ENCODE data around the gene PLOD3.
A peak's percentile ranks its signal among the peaks of the same experiment; 100 is the strongest.

PLOD3 gene

GRCh38 chr7:101238226-101239182 is 21.1 kb upstream of the PLOD3 start:
- no peak for DNase-seq

GRCh38 chr7:101237206-101238067 is 20.1 kb upstream of the PLOD3 start, which contains the start of gene CLDN15:
Gene CLDN15, minus strand, starts transcription at chr7:101237802. Its CDS starts 221 bp downstream, at chr7:101237581.
- no peak for DNase-seq

- no peak for DNase-seq
Measured at GRCh38 chr7:101236292-101236835, 19.0 kb upstream of the PLOD3 start.

- no peak for DNase-seq
Measured at GRCh38 chr7:101235522-101235921, 18.1 kb upstream of the PLOD3 start.

GRCh38 chr7:101235050-101235449 is 17.7 kb upstream of the PLOD3 start:
- no peak for DNase-seq

- DNase-seq = no peak
Measured at GRCh38 chr7:101234636-101235035, 17.3 kb upstream of the PLOD3 start.

GRCh38 chr7:101233907-101234547 is 16.6 kb upstream of the PLOD3 start:
- no peak for DNase-seq

- peak; percentile 83 for DNase-seq
Measured at GRCh38 chr7:101232141-101232850, 14.9 kb upstream of the PLOD3 start.

- DNase-seq = no peak
Measured at GRCh38 chr7:101231644-101232043, 14.3 kb upstream of the PLOD3 start.

- no peak for DNase-seq
Measured at GRCh38 chr7:101226721-101227120, 9.3 kb upstream of the PLOD3 start.

- no peak for DNase-seq
Measured at GRCh38 chr7:101225650-101226049, 8.3 kb upstream of the PLOD3 start.

- no peak for DNase-seq
Measured at GRCh38 chr7:101223528-101223927, 6.1 kb upstream of the PLOD3 start.

GRCh38 chr7:101222275-101222830 is 5.0 kb upstream of the PLOD3 start:
- DNase-seq = no peak

- no peak for DNase-seq
Measured at GRCh38 chr7:101220295-101220694, 2.9 kb upstream of the PLOD3 start.

- DNase-seq = no peak
Measured at GRCh38 chr7:101218236-101219125, 1.1 kb upstream of the PLOD3 start.

GRCh38 chr7:101216860-101217387 is 457 bp downstream of the PLOD3 start:
- DNase-seq = no peak

- DNase-seq = no peak
Measured at GRCh38 chr7:101216001-101216859, 1.2 kb downstream of the PLOD3 start.

GRCh38 chr7:101212014-101212413 is 5.4 kb downstream of the PLOD3 start:
- DNase-seq = no peak

- DNase-seq = no peak
Measured at GRCh38 chr7:101211501-101211900, 5.9 kb downstream of the PLOD3 start.

Data from NCI-H1105 (cell line).